Subcutaneous abdominal adipose tissue (tissue), 5 donors: ENCODE measurements around the gene JMJD7.

Experiments
- H3K27ac ChIP-seq: one replicate; pipeline ENCODE4 v1.7.0; 2013; ENCODE audit warnings: low read depth, mild to moderate bottlenecking, inconsistent platforms, low read length, moderate library complexity
- H3K27me3 ChIP-seq, 5 donors: one replicate each; pipeline ENCODE4 v1.7.0; 2013; ENCODE audit warnings: low read length in 5 of 5, inconsistent platforms in 1 of 5; ENCODE audit not compliant: control insufficient read depth in 5 of 5, insufficient read depth in 4 of 5
- H3K36me3 ChIP-seq, 5 donors: one replicate each; pipeline ENCODE4 v1.7.0; 2013; ENCODE audit warnings: low read length in 5 of 5; ENCODE audit not compliant: control insufficient read depth in 5 of 5, insufficient read depth in 5 of 5
- H3K4me1 ChIP-seq, 5 donors: one replicate each; pipeline ENCODE4 v1.7.0; 2013; ENCODE audit warnings: low read length in 5 of 5, mild to moderate bottlenecking in 3 of 5, moderate library complexity in 1 of 5; ENCODE audit not compliant: control insufficient read depth in 5 of 5, insufficient read depth in 5 of 5
- H3K4me3 ChIP-seq, 5 donors: one replicate each; pipeline ENCODE4 v1.7.0; 2013; ENCODE audit warnings: low read length in 5 of 5, low read depth in 1 of 5
- H3K9ac ChIP-seq, 5 donors: one replicate each; pipeline ENCODE4 v1.7.0; 2013; ENCODE audit warnings: low read length in 5 of 5, mild to moderate bottlenecking in 4 of 5, moderate library complexity in 3 of 5
- H3K9me3 ChIP-seq, 5 donors: one replicate each; pipeline ENCODE4 v1.7.0; 2013; ENCODE audit warnings: low read length in 5 of 5; ENCODE audit not compliant: control insufficient read depth in 5 of 5
- donor health status: healthy.
- donor health status: healthy.
- donor health status: healthy.
- donor health status: healthy.
- donor health status: healthy.

The JMJD7 gene

GRCh38 chr15:41856716-41857115 is 28.8 kb downstream of the JMJD7 start:
- no peaks in the 10 kb centered on the region for H3K9me3 ChIP-seq
- no peak overlapping the region for H3K27ac ChIP-seq
- H3K27me3 ChIP-seq, result peaks cover 0 to 13% (median 5%) of the 10 kb centered on the region in 5 donors
- peaks cover 0 to 6% (median 3%) of the 10 kb centered on the region in 5 donors for H3K4me1 ChIP-seq
- H3K4me3 ChIP-seq, result no peak overlapping the region
- peaks cover 0 to 3% (median 0%) of the 10 kb centered on the region in 5 donors for H3K36me3 ChIP-seq
- H3K9ac ChIP-seq, result no peak overlapping the region

- H3K4me1 ChIP-seq, result peaks cover 0 to 6% (median 3%) of the 10 kb centered on the region in 5 donors
- peaks cover 0 to 10% (median 5%) of the 10 kb centered on the region in 5 donors for H3K27me3 ChIP-seq
- peaks cover 0 to 8% (median 0%) of the 10 kb centered on the region in 5 donors for H3K36me3 ChIP-seq
- no peak overlapping the region for H3K27ac ChIP-seq
- no peaks in the 10 kb centered on the region for H3K9me3 ChIP-seq
- H3K4me3 ChIP-seq, result no peak overlapping the region
- no peak overlapping the region for H3K9ac ChIP-seq
Observed at GRCh38 chr15:41857316-41857715, 29.4 kb downstream of the JMJD7 start.

GRCh38 chr15:41858756-41859155 is 30.9 kb downstream of the JMJD7 start:
- no peak overlapping the region for H3K4me3 ChIP-seq
- no peaks in the 10 kb centered on the region for H3K9me3 ChIP-seq
- H3K27ac ChIP-seq, result no peak overlapping the region
- no peak overlapping the region for H3K9ac ChIP-seq
- H3K36me3 ChIP-seq, result peaks cover 0 to 16% (median 0%) of the 10 kb centered on the region in 5 donors
- peaks cover 0 to 7% (median 5%) of the 10 kb centered on the region in 5 donors for H3K27me3 ChIP-seq
- H3K4me1 ChIP-seq, result peaks cover 0 to 6% (median 3%) of the 10 kb centered on the region in 5 donors

GRCh38 chr15:41860049-41860828 is 32.3 kb downstream of the JMJD7 start:
- H3K9ac ChIP-seq, result no peak overlapping the region
- peaks cover 0 to 6% (median 3%) of the 10 kb centered on the region in 5 donors for H3K4me1 ChIP-seq
- no peaks in the 10 kb centered on the region for H3K9me3 ChIP-seq
- no peak overlapping the region for H3K27ac ChIP-seq
- H3K4me3 ChIP-seq, result no peak overlapping the region
- peaks cover 0 to 7% (median 3%) of the 10 kb centered on the region in 5 donors for H3K27me3 ChIP-seq
- peaks cover 0 to 15% (median 0%) of the 10 kb centered on the region in 5 donors for H3K36me3 ChIP-seq

- Histone ChIP-seq H3K4me1 (peaks cover 0 to 6% (median 3%) of the 10 kb centered on the region in 5 donors), H3K36me3 (peaks cover 0 to 14% (median 0%) of the 10 kb centered on the region in 5 donors), H3K27ac (no peak overlapping the region), H3K9ac (no peak overlapping the region), H3K4me3 (no peak overlapping the region), H3K9me3 (no peaks in the 10 kb centered on the region), H3K27me3 (peaks cover 0 to 5% (median 0%) of the 10 kb centered on the region in 5 donors)
Observed at GRCh38 chr15:41861736-41862356, 34.0 kb downstream of the JMJD7 start.

- H3K27ac ChIP-seq, result no peak overlapping the region
- no peaks in the 10 kb centered on the region for H3K9me3 ChIP-seq
- no peaks in the 10 kb centered on the region for H3K27me3 ChIP-seq
- no peak overlapping the region for H3K9ac ChIP-seq
- peaks cover 0 to 14% (median 0%) of the 10 kb centered on the region in 5 donors for H3K36me3 ChIP-seq
- peaks cover 0 to 6% (median 3%) of the 10 kb centered on the region in 5 donors for H3K4me1 ChIP-seq
- no peak overlapping the region for H3K4me3 ChIP-seq
Observed at GRCh38 chr15:41862515-41863116, 34.7 kb downstream of the JMJD7 start.

GRCh38 chr15:41865490-41866055 is 37.7 kb downstream of the JMJD7 start:
- Histone ChIP-seq H3K9me3 (no peaks in the 10 kb centered on the region), H3K4me1 (peaks cover 2 to 17% (median 14%) of the 10 kb centered on the region in 5 donors), H3K36me3 (peaks cover 0 to 14% (median 0%) of the 10 kb centered on the region in 5 donors), H3K27ac (no peak overlapping the region), H3K9ac (no peak overlapping the region), H3K27me3 (no peaks in the 10 kb centered on the region), H3K4me3 (no peak overlapping the region)

- Histone ChIP-seq H3K27me3 (no peaks in the 10 kb centered on the region), H3K4me1 (peaks cover 2 to 24% (median 21%) of the 10 kb centered on the region in 5 donors), H3K9me3 (no peaks in the 10 kb centered on the region), H3K9ac (no peak overlapping the region), H3K4me3 (no peak overlapping the region), H3K36me3 (peaks cover 0 to 14% (median 0%) of the 10 kb centered on the region in 5 donors), H3K27ac (no peak overlapping the region)
Observed at GRCh38 chr15:41866263-41866703, 38.4 kb downstream of the JMJD7 start.

GRCh38 chr15:41866872-41867579 is 39.1 kb downstream of the JMJD7 start:
- H3K36me3 ChIP-seq, result peaks cover 0 to 12% (median 0%) of the 10 kb centered on the region in 5 donors
- no peaks in the 10 kb centered on the region for H3K9me3 ChIP-seq
- H3K4me1 ChIP-seq, result peaks cover 2 to 27% (median 23%) of the 10 kb centered on the region in 5 donors
- H3K4me3 ChIP-seq, result no peak overlapping the region
- H3K27me3 ChIP-seq, result no peaks in the 10 kb centered on the region
- H3K9ac ChIP-seq, result no peak overlapping the region
- no peak overlapping the region for H3K27ac ChIP-seq
